Mesenchymal stem cell (in vitro differentiated cells and primary cell): ENCODE measurements around the gene DNAH11.

Experiments
- DNase-seq: peaks from one replicate; pipeline ENCODE4 v3.0.0-alpha.2; 2013
- H2AFZ ChIP-seq: one replicate; pipeline ENCODE4 v1.6.1; 2013; ENCODE audit warnings: low read depth, mild to moderate bottlenecking, control low read depth, inconsistent platforms, low read length, moderate library complexity
- H2AK5ac ChIP-seq: 2 replicates; pipeline ENCODE4 v1.6.1; 2013; ENCODE audit warnings: low read length, moderate library complexity, mild to moderate bottlenecking, inconsistent platforms; ENCODE audit not compliant: severe bottlenecking
- H2BK120ac ChIP-seq: one replicate; pipeline ENCODE4 v1.6.1; 2013; ENCODE audit warnings: low read depth, mild to moderate bottlenecking, inconsistent platforms, low read length, moderate library complexity
- H2BK12ac ChIP-seq, 2 experiments: one replicate each; pipeline ENCODE4 v1.6.1; 2013; ENCODE audit warnings: inconsistent platforms in 2 of 2, low read length in 2 of 2, mild to moderate bottlenecking in 2 of 2, moderate library complexity in 2 of 2, control low read depth in 1 of 2
- H2BK15ac ChIP-seq: one replicate; pipeline ENCODE4 v1.6.1; 2013; ENCODE audit warnings: mild to moderate bottlenecking, low read depth, inconsistent platforms; ENCODE audit not compliant: poor library complexity, severe bottlenecking
- H2BK5ac ChIP-seq: 2 replicates; pipeline ENCODE4 v1.6.1; 2013; ENCODE audit warnings: low read depth, mild to moderate bottlenecking, low read length, control low read depth, inconsistent platforms; ENCODE audit not compliant: poor library complexity, severe bottlenecking
- H3K14ac ChIP-seq, 2 experiments: one replicate each; pipeline ENCODE4 v1.6.1; 2013; ENCODE audit warnings: inconsistent platforms in 2 of 2, low read length in 2 of 2, control low read depth in 1 of 2, mild to moderate bottlenecking in 1 of 2, moderate library complexity in 1 of 2
- H3K18ac ChIP-seq, 2 experiments: one replicate each; pipeline ENCODE4 v1.6.1; 2013; ENCODE audit warnings: inconsistent platforms in 2 of 2, low read length in 2 of 2, control low read depth in 1 of 2, low read depth in 1 of 2, mild to moderate bottlenecking in 1 of 2
- H3K23ac ChIP-seq, 2 experiments: one replicate each; pipeline ENCODE4 v1.6.1; 2013; ENCODE audit warnings: inconsistent platforms in 2 of 2, low read length in 2 of 2, mild to moderate bottlenecking in 2 of 2, moderate library complexity in 2 of 2, control low read depth in 1 of 2
- H3K27ac ChIP-seq: 2 replicates; pipeline ENCODE4 v1.5.1; 2013; ENCODE audit warnings: mild to moderate bottlenecking, moderate library complexity, low read length, control low read depth, inconsistent platforms; ENCODE audit not compliant: poor library complexity, severe bottlenecking
- H3K27me3 ChIP-seq, 2 experiments: 2 replicates each; pipeline versions ENCODE4 v1.6.1 to v1.7.0; 2013; ENCODE audit warnings: low read length in 2 of 2, mild to moderate bottlenecking in 2 of 2, moderate library complexity in 2 of 2, control low read depth in 1 of 2, inconsistent platforms in 1 of 2; ENCODE audit not compliant: control insufficient read depth in 1 of 2, insufficient read depth in 1 of 2
- H3K36me3 ChIP-seq, 2 experiments: 2 replicates each; pipeline versions ENCODE4 v1.6.1 to v1.7.0; 2013; ENCODE audit warnings: low read length in 2 of 2, control low read depth in 1 of 2, inconsistent platforms in 1 of 2, low read depth in 1 of 2, mild to moderate bottlenecking in 1 of 2; ENCODE audit not compliant: insufficient read depth in 2 of 2, control insufficient read depth in 1 of 2
- H3K4ac ChIP-seq, 2 experiments: one replicate each; pipeline ENCODE4 v1.6.1; 2013; ENCODE audit warnings: inconsistent platforms in 2 of 2, low read length in 2 of 2, mild to moderate bottlenecking in 2 of 2, moderate library complexity in 2 of 2, control low read depth in 1 of 2, low read depth in 1 of 2
- H3K4me1 ChIP-seq: 2 replicates; pipeline ENCODE4 v1.6.1; 2013; ENCODE audit warnings: low read depth, low read length, control low read depth; ENCODE audit not compliant: control insufficient read depth, insufficient read depth
- H3K4me2 ChIP-seq: 2 replicates; pipeline ENCODE4 v1.6.1; 2013; ENCODE audit warnings: low read length, mild to moderate bottlenecking, inconsistent platforms; ENCODE audit not compliant: poor library complexity, severe bottlenecking
- H3K4me3 ChIP-seq, 2 experiments: 2 replicates each; pipeline versions ENCODE4 v1.5.1 to v1.7.0; 2013; ENCODE audit warnings: low read length in 2 of 2, mild to moderate bottlenecking in 2 of 2, control low read depth in 1 of 2, low read depth in 1 of 2; ENCODE audit not compliant: insufficient read depth in 1 of 2
- H3K79me1 ChIP-seq: replicated peaks from 2 replicates; pipeline ENCODE4 v1.6.1; 2013; ENCODE audit warnings: mild to moderate bottlenecking, control low read depth, low read length, inconsistent platforms; ENCODE audit not compliant: poor library complexity, severe bottlenecking
- H3K9ac ChIP-seq: 2 replicates; pipeline ENCODE4 v1.7.0; 2013; ENCODE audit warnings: mild to moderate bottlenecking, low read length, moderate library complexity
- H3K9me3 ChIP-seq: 2 replicates; pipeline ENCODE4 v1.7.0; 2013; ENCODE audit warnings: mild to moderate bottlenecking, low read length; ENCODE audit not compliant: control insufficient read depth
- H4K8ac ChIP-seq: one replicate; pipeline ENCODE4 v1.6.1; 2013; ENCODE audit warnings: inconsistent platforms, mild to moderate bottlenecking, low read length, moderate library complexity
- H4K91ac ChIP-seq: one replicate; pipeline ENCODE4 v1.6.1; 2013; ENCODE audit warnings: mild to moderate bottlenecking, low read length, inconsistent platforms
- WGBS: methylation state at CpG from one replicate; pipeline ENCODE4 v1.1.7; 2013; ENCODE audit warnings: mixed read lengths; 5-methylcytosine and 5-hydroxymethylcytosine counted together

Gene DNAH11

GRCh38 chr7:21717323-21717722, 174.5 kb downstream of the DNAH11 start:
- H3K4me2 ChIP-seq, result no peak overlapping the region
- no peak overlapping the region for H2BK12ac ChIP-seq
- no peaks in the 10 kb centered on the region for H3K79me1 ChIP-seq
- H2BK120ac ChIP-seq, result no peak overlapping the region
- H4K91ac ChIP-seq, result no peak overlapping the region
- H3K9me3 ChIP-seq, result no peaks in the 10 kb centered on the region
- no peak overlapping the region for H3K4me3 ChIP-seq
- no peak overlapping the region for H2AFZ ChIP-seq
- H2AK5ac ChIP-seq, result no peak overlapping the region
- H2BK15ac ChIP-seq, result no peak overlapping the region
- H3K9ac ChIP-seq, result no peak overlapping the region
- H3K14ac ChIP-seq, result no peak overlapping the region
- 94% methylated on average over 4 of the region's 5 CpGs for WGBS
- no peaks in the 10 kb centered on the region for H3K36me3 ChIP-seq
- no peak overlapping the region for H3K27ac ChIP-seq
- no peak overlapping the region for H3K23ac ChIP-seq
- no peak overlapping the region for H2BK5ac ChIP-seq
- DNase-seq, result no peak
- no peaks in the 10 kb centered on the region for H3K4me1 ChIP-seq
- no peaks in the 10 kb centered on the region for H3K27me3 ChIP-seq
- no peak overlapping the region for H4K8ac ChIP-seq
- H3K18ac ChIP-seq, result no peak overlapping the region
- no peak overlapping the region for H3K4ac ChIP-seq

- H4K8ac ChIP-seq, result no peak overlapping the region
- H3K18ac ChIP-seq, result no peak overlapping the region
- no peak overlapping the region for H3K23ac ChIP-seq
- H3K27me3 ChIP-seq, result no peaks in the 10 kb centered on the region
- H2BK15ac ChIP-seq, result no peak overlapping the region
- H4K91ac ChIP-seq, result no peak overlapping the region
- H3K4ac ChIP-seq, result no peak overlapping the region
- H2BK120ac ChIP-seq, result no peak overlapping the region
- no peaks in the 10 kb centered on the region for H3K9me3 ChIP-seq
- H3K27ac ChIP-seq, result no peak overlapping the region
- no peaks in the 10 kb centered on the region for H3K4me1 ChIP-seq
- no peak overlapping the region for H2BK5ac ChIP-seq
- no peak overlapping the region for H3K14ac ChIP-seq
- H2BK12ac ChIP-seq, result no peak overlapping the region
- H3K9ac ChIP-seq, result no peak overlapping the region
- no peaks in the 10 kb centered on the region for H3K79me1 ChIP-seq
- no peaks in the 10 kb centered on the region for H3K36me3 ChIP-seq
- H2AK5ac ChIP-seq, result no peak overlapping the region
- H3K4me3 ChIP-seq, result no peak overlapping the region
- no peak for DNase-seq
- H3K4me2 ChIP-seq, result no peak overlapping the region
- no peak overlapping the region for H2AFZ ChIP-seq
Observed at GRCh38 chr7:21718391-21718790, 175.6 kb downstream of the DNAH11 start.

- Histone ChIP-seq H3K14ac (no peak overlapping the region), H2AK5ac (no peak overlapping the region), H2BK120ac (no peak overlapping the region), H4K8ac (no peak overlapping the region), H3K4me2 (no peak overlapping the region), H2BK5ac (no peak overlapping the region), H3K4me3 (no peak overlapping the region), H2BK12ac (no peak overlapping the region), H3K4ac (no peak overlapping the region), H3K36me3 (no peaks in the 10 kb centered on the region), H3K18ac (no peak overlapping the region), H3K9me3 (no peaks in the 10 kb centered on the region), H2BK15ac (no peak overlapping the region), H3K79me1 (no peaks in the 10 kb centered on the region), H3K23ac (no peak overlapping the region), H3K9ac (no peak overlapping the region), H3K27me3 (no peaks in the 10 kb centered on the region), H2AFZ (no peak overlapping the region), H3K4me1 (no peaks in the 10 kb centered on the region), H4K91ac (no peak overlapping the region), H3K27ac (no peak overlapping the region)
- 83% methylated on average over 10 of the region's 10 CpGs for WGBS
- no peak for DNase-seq
Observed at GRCh38 chr7:21719846-21720245, 177.0 kb downstream of the DNAH11 start.

- no peak overlapping the region for H3K18ac ChIP-seq
- no peak overlapping the region for H4K8ac ChIP-seq
- H2BK15ac ChIP-seq, result no peak overlapping the region
- no peaks in the 10 kb centered on the region for H3K79me1 ChIP-seq
- 88% methylated on average over 3 of the region's 4 CpGs for WGBS
- H4K91ac ChIP-seq, result no peak overlapping the region
- no peaks in the 10 kb centered on the region for H3K36me3 ChIP-seq
- H2AFZ ChIP-seq, result no peak overlapping the region
- H2BK5ac ChIP-seq, result no peak overlapping the region
- no peak overlapping the region for H3K4ac ChIP-seq
- DNase-seq, result no peak
- H3K9ac ChIP-seq, result no peak overlapping the region
- H3K14ac ChIP-seq, result no peak overlapping the region
- H3K9me3 ChIP-seq, result no peaks in the 10 kb centered on the region
- no peak overlapping the region for H2AK5ac ChIP-seq
- H3K4me3 ChIP-seq, result no peak overlapping the region
- H2BK12ac ChIP-seq, result no peak overlapping the region
- H3K27me3 ChIP-seq, result no peaks in the 10 kb centered on the region
- no peak overlapping the region for H3K4me2 ChIP-seq
- H2BK120ac ChIP-seq, result no peak overlapping the region
- no peak overlapping the region for H3K27ac ChIP-seq
- no peak overlapping the region for H3K23ac ChIP-seq
- H3K4me1 ChIP-seq, result no peaks in the 10 kb centered on the region
Observed at GRCh38 chr7:21722371-21722770, 179.5 kb downstream of the DNAH11 start.
